CD14-positive monocyte (primary cell): ENCODE measurements around the gene TBX10. TPM values are rescaled to one million over a fixed set of nuclear protein-coding genes. Genes with fewer than 3 reads are reported as not detected.

Experiments used
- DNase-seq, 3 donors: peaks; one replicate each; pipeline ENCODE4 v3.0.0-alpha.2; 2011 to 2022
- H2AFZ ChIP-seq: 2 replicates; pipeline ENCODE4 v1.6.0; 2012; ENCODE audit warnings: mild to moderate bottlenecking, low read depth, low read length, inconsistent platforms; ENCODE audit not compliant: insufficient read depth, poor library complexity, severe bottlenecking
- H3K27ac ChIP-seq, 2 donors: 1 replicate in 1 of 2; 2 replicates in 1 of 2; pipeline ENCODE4 v1.5.1; 2012 to 2013; ENCODE audit warnings: low read length in 2 of 2, control low read depth in 1 of 2, inconsistent platforms in 1 of 2, low read depth in 1 of 2, mild to moderate bottlenecking in 1 of 2
- H3K27me3 ChIP-seq, 2 donors: one replicate each; pipeline versions ENCODE4 v1.6.0 to v1.6.1; 2011 to 2013; ENCODE audit warnings: low read length in 2 of 2; ENCODE audit not compliant: control insufficient read depth in 2 of 2, insufficient read depth in 2 of 2
- H3K36me3 ChIP-seq, 2 donors: replicated peaks in 1 of 2; 1 replicate in 1 of 2; 2 replicates in 1 of 2; pipeline versions ENCODE4 v1.5.1 to v1.6.1; 2012 to 2013; ENCODE audit warnings: low read length in 2 of 2, control low read depth in 1 of 2, inconsistent platforms in 1 of 2, mild to moderate bottlenecking in 1 of 2; ENCODE audit not compliant: insufficient read depth in 2 of 2, control insufficient read depth in 1 of 2
- H3K4me1 ChIP-seq, 2 donors: 1 replicate in 1 of 2; 2 replicates in 1 of 2; pipeline versions ENCODE4 v1.5.1 to v1.6.1; 2012 to 2013; ENCODE audit warnings: low read length in 2 of 2, control low read depth in 1 of 2, inconsistent platforms in 1 of 2, mild to moderate bottlenecking in 1 of 2, moderate library complexity in 1 of 2; ENCODE audit not compliant: insufficient read depth in 2 of 2, control insufficient read depth in 1 of 2
- H3K4me2 ChIP-seq: replicated peaks from 2 replicates; pipeline ENCODE3; 2012; ENCODE audit warnings: low read length, moderate library complexity, mild to moderate bottlenecking; ENCODE audit not compliant: poor library complexity, severe bottlenecking; ENCODE audit errors: extremely low read depth
- H3K4me3 ChIP-seq, 3 experiments: fragments of 200-600 bp in 1 of 3; sonication (generic) in 1 of 3; replicated peaks in 1 of 3; 1 replicate in 2 of 3; 2 replicates in 1 of 3; pipeline ENCODE4 v1.5.1; 2011 to 2013; ENCODE audit warnings: low read length in 3 of 3, mild to moderate bottlenecking in 3 of 3, control low read depth in 2 of 3, low read depth in 2 of 3, inconsistent platforms in 1 of 3, moderate library complexity in 1 of 3
- H3K79me2 ChIP-seq: 2 replicates; pipeline ENCODE4 v1.6.0; 2012; ENCODE audit warnings: mild to moderate bottlenecking, control low read depth, inconsistent platforms, low read length, moderate library complexity; ENCODE audit not compliant: insufficient read depth
- H3K9ac ChIP-seq: 2 replicates; pipeline ENCODE4 v1.6.0; 2017; ENCODE audit warnings: low read length, mild to moderate bottlenecking; ENCODE audit not compliant: insufficient read depth, poor library complexity, severe bottlenecking
- H3K9me3 ChIP-seq, 2 donors: replicated peaks in 1 of 2; 1 replicate in 1 of 2; 2 replicates in 1 of 2; pipeline versions ENCODE4 v1.5.1 to v1.6.1; 2012 to 2013; ENCODE audit warnings: low read length in 2 of 2, control low read depth in 1 of 2; ENCODE audit not compliant: control insufficient read depth in 1 of 2, insufficient read depth in 1 of 2
- H4K20me1 ChIP-seq: 2 replicates; pipeline ENCODE4 v1.6.0; 2012; ENCODE audit warnings: mild to moderate bottlenecking, low read length, control low read depth, moderate library complexity; ENCODE audit not compliant: insufficient read depth
- H3K27ac Mint-ChIP-seq, 7 donors: one replicate each; pipeline ENCODE4 v1.8.0; 2020; ENCODE audit warnings: mild to moderate bottlenecking in 7 of 7, mixed read lengths in 7 of 7, moderate library complexity in 6 of 7, inconsistent platforms in 2 of 7
- H3K27me3 Mint-ChIP-seq, 3 donors: one replicate each; pipeline ENCODE4 v1.8.0; 2021 to 2022; ENCODE audit warnings: low read depth in 3 of 3, mild to moderate bottlenecking in 3 of 3, mixed read lengths in 3 of 3, moderate library complexity in 3 of 3, inconsistent platforms in 1 of 3
- H3K36me3 Mint-ChIP-seq, 2 donors: one replicate each; pipeline ENCODE4 v1.8.0; 2020; ENCODE audit warnings: mixed read lengths in 2 of 2, inconsistent platforms in 1 of 2, mild to moderate bottlenecking in 1 of 2
- H3K4me1 Mint-ChIP-seq: one replicate; pipeline ENCODE4 v1.8.0; 2020; ENCODE audit warnings: mild to moderate bottlenecking, mixed read lengths
- H3K4me3 Mint-ChIP-seq, 2 donors: one replicate each; pipeline ENCODE4 v1.8.0; 2020; ENCODE audit warnings: mild to moderate bottlenecking in 2 of 2, mixed read lengths in 2 of 2, moderate library complexity in 1 of 2
- H3K9me3 Mint-ChIP-seq, 7 donors: one replicate each; pipeline ENCODE4 v1.8.0; 2020 to 2022; ENCODE audit warnings: mixed read lengths in 7 of 7, mild to moderate bottlenecking in 6 of 7, moderate library complexity in 6 of 7, inconsistent platforms in 2 of 7
- CTCF ChIP-seq: fragments of 200-600 bp; IDR thresholded peaks from one replicate; pipeline ENCODE4 v1.8.0; 2022; ENCODE audit warnings: antibody characterized with exemption, mild to moderate bottlenecking
- WGBS: methylation state at CpG from one replicate; pipeline ENCODE4 v1.1.5; 2013; ENCODE audit warnings: missing lambda C conversion rate; ENCODE audit not compliant: insufficient coverage; 5-methylcytosine and 5-hydroxymethylcytosine counted together
- intact Hi-C, 2 donors: fragments of 100-400 bp; cut with micrococcal nuclease; formaldehyde crosslinking; loops; one replicate each; pipeline versions ENCODE4 v1.15.0 to v1.15.1; 2023
- polyA plus RNA-seq, 3 donors: library from polyadenylated mRNA; depleted of rRNA in 1 of 3; unstranded in 2 of 3; stranded (reverse) in 1 of 3; fragments of 300-500 nt in 2 of 3; fragments of >200 nt in 1 of 3; fragmentation: Illumina TruSeq in 2 of 3; gene quantifications; 1 replicate in 2 of 3; 2 replicates in 1 of 3; pipeline ENCODE4 v1.2.3, GENCODE V29; 2012 to 2021

TBX10 gene
- polyA plus RNA-seq, 3 donors: not detected

- Mint-ChIP-seq H3K4me3 (no peak overlapping the region), H3K27ac (no peak overlapping the region), H3K36me3 (no peaks in the 10 kb centered on the region), H3K9me3 (peaks cover 0 to 8% (median 2%) of the 10 kb centered on the region in 7 donors), H3K27me3 (peaks cover 8 to 25% (median 11%) of the 10 kb centered on the region in 3 donors), H3K4me1 (peaks cover 26% of the 10 kb centered on the region)
- Histone ChIP-seq H3K4me3 (no peak overlapping the region), H3K27me3 (peaks cover 0 to 7% of the 10 kb centered on the region in 2 donors), H3K4me2 (no peak overlapping the region), H3K9me3 (no peaks in the 10 kb centered on the region), H3K36me3 (no peaks in the 10 kb centered on the region), H4K20me1 (no peaks in the 10 kb centered on the region), H3K79me2 (no peaks in the 10 kb centered on the region), H3K4me1 (peaks cover 17 to 20% of the 10 kb centered on the region in 2 donors), H3K9ac (no peak overlapping the region), H3K27ac (no peak overlapping the region), H2AFZ (no peak overlapping the region)
- WGBS: no CpG with 5 or more reads among the region's 1 CpG
- no peak for DNase-seq
- intact Hi-C loops: no loop called here
- no peak for TF ChIP-seq CTCF
These were observed 42.7 kb downstream of the TBX10 start for GRCh38 chr11:67596753-67597300.

DNA sequence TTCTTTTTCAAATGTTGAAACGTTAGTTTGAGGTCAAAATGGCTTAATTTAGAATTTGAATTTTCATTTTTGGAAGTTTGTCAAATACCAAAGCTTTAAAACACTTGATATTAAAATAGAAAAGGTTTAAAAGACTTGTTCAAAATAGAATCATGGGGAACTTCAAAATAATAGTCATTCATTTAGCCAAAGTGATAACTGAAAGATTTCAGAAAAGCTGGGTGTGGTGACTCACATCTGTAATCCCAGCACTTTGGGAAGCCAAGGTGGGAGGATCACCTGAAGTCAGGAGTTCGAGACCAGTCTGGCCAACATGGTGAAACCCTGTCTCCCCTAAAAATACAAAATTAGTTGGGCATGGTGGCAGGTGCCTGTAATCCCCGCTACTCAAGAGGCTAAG, 45.1 kb downstream of the TBX10 start:
- intact Hi-C loops: no loop called here

More for the DNA sequence above, 45.1 kb downstream of the TBX10 start:
- H3K79me2 ChIP-seq: no peaks in the 10 kb centered on the region
- no peak overlapping the region for H3K27ac ChIP-seq
- no peaks in the 10 kb centered on the region for H3K27me3 ChIP-seq
- H3K4me1 ChIP-seq: peaks cover 16 to 17% of the 10 kb centered on the region in 2 donors
- H3K4me2 ChIP-seq: no peak overlapping the region
- no peak for TF ChIP-seq CTCF
- H4K20me1 ChIP-seq: no peaks in the 10 kb centered on the region
- H3K9ac ChIP-seq: no peak overlapping the region
- no peak overlapping the region for H3K4me3 ChIP-seq
- 100% methylated on average over 1 of the region's 3 CpGs for WGBS
- peaks cover 14% of the 10 kb centered on the region for H3K4me1 Mint-ChIP-seq
- peaks cover 0 to 8% (median 2%) of the 10 kb centered on the region in 7 donors for H3K9me3 Mint-ChIP-seq
- peaks cover 0 to 3% of the 10 kb centered on the region in 2 donors for H3K36me3 ChIP-seq
- H3K9me3 ChIP-seq: no peaks in the 10 kb centered on the region
- no peak for DNase-seq
- H2AFZ ChIP-seq: no peak overlapping the region
- peaks cover 4 to 9% of the 10 kb centered on the region in 2 donors for H3K36me3 Mint-ChIP-seq
- no peak overlapping the region for H3K27ac Mint-ChIP-seq
- peaks cover 0 to 10% (median 4%) of the 10 kb centered on the region in 3 donors for H3K27me3 Mint-ChIP-seq
- no peak overlapping the region for H3K4me3 Mint-ChIP-seq
